PC-9 (cell line): Measurements from ENCODE around the gene KRTAP3-3.

Experiments
- EZH2 ChIP-seq: fragments of 200-600 bp; sonication (generic); IDR thresholded peaks from 2 replicates; pipeline ENCODE4 v1.8.0; 2017; ENCODE audit warnings: antibody characterized with exemption, low read depth
- TF ChIP-seq, protein P1 (sequence below): fragments of 200-600 bp; sonication (generic); conservative IDR thresholded peaks from 2 replicates; pipeline ENCODE4 v1.6.1; 2017; ENCODE audit warnings: mixed run types, antibody characterized with exemption, mild to moderate bottlenecking, moderate library complexity

- TF ChIP-seq, protein P1, sequence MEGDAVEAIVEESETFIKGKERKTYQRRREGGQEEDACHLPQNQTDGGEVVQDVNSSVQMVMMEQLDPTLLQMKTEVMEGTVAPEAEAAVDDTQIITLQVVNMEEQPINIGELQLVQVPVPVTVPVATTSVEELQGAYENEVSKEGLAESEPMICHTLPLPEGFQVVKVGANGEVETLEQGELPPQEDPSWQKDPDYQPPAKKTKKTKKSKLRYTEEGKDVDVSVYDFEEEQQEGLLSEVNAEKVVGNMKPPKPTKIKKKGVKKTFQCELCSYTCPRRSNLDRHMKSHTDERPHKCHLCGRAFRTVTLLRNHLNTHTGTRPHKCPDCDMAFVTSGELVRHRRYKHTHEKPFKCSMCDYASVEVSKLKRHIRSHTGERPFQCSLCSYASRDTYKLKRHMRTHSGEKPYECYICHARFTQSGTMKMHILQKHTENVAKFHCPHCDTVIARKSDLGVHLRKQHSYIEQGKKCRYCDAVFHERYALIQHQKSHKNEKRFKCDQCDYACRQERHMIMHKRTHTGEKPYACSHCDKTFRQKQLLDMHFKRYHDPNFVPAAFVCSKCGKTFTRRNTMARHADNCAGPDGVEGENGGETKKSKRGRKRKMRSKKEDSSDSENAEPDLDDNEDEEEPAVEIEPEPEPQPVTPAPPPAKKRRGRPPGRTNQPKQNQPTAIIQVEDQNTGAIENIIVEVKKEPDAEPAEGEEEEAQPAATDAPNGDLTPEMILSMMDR = no peak
- TF ChIP-seq EZH2 = no peak
These were observed 19.6 kb upstream of the KRTAP3-3 start for GRCh38 chr17:41013606-41014005.
